ENCODE measurements around the gene NRK.
"Not testable (repeated sequence)": the region's sequence is repeated elsewhere in the genome, so short reads cannot be mapped to it uniquely, and the experiment has no call there.

Gene NRK

GRCh38 chrX:105882581-105883275 is 60.4 kb downstream of the NRK start:
- DNase-seq: no peak

GRCh38 chrX:105894721-105895120 is 72.4 kb downstream of the NRK start:
- no peak for DNase-seq

- DNase-seq: no peak
Observed at GRCh38 chrX:105909576-105909975, 87.2 kb downstream of the NRK start.

- no peak for DNase-seq
Observed at GRCh38 chrX:105910563-105911105, 88.3 kb downstream of the NRK start.

- DNase-seq: no peak
Observed at GRCh38 chrX:105945266-105945665, 122.9 kb downstream of the NRK start.

- DNase-seq: no peak
Observed at GRCh38 chrX:105969487-105969886, 147.1 kb downstream of the NRK start.

GRCh38 chrX:105972690-105973386 is 150.5 kb downstream of the NRK start:
- no peak for DNase-seq

- DNase-seq: no peak
Observed at GRCh38 chrX:105973387-105973739, 151.0 kb downstream of the NRK start.

- DNase-seq: no peak
Observed at GRCh38 chrX:105975382-105975781, 153.0 kb downstream of the NRK start.

GRCh38 chrX:105981772-105982485 is 159.6 kb downstream of the NRK start:
- DNase-seq: no peak

- not testable (repeated sequence) for DNase-seq
Observed at GRCh38 chrX:105988487-105988886, 166.1 kb downstream of the NRK start.

GRCh38 chrX:105999294-105999693 is 177.0 kb downstream of the NRK start:
- DNase-seq: no peak

- DNase-seq: no peak
Observed at GRCh38 chrX:106000203-106000602, 177.9 kb downstream of the NRK start.

- DNase-seq: not testable (repeated sequence)
Observed at GRCh38 chrX:106000609-106001008, 178.3 kb downstream of the NRK start.

GRCh38 chrX:106005684-106006083 is 183.3 kb downstream of the NRK start:
- DNase-seq: no peak

GRCh38 chrX:106007815-106008214 is 185.5 kb downstream of the NRK start:
- DNase-seq: no peak

All from activated CD4-positive, alpha-beta T cell treated with anti-CD3 and anti-CD28 coated beads for 4 hours (primary cell).